Urothelium cell line (cell line): ENCODE results near the gene MIOX.
"Not testable (repeated sequence)": the region's sequence is repeated elsewhere in the genome, so short reads cannot be mapped to it uniquely, and the experiment has no call there.

ENCODE experiments used
- DNase-seq: peaks from one replicate; pipeline ENCODE4 v3.0.0; 2011; ENCODE audit warnings: low spot score, mixed read lengths
- FAIRE-seq: peaks from 2 replicates; lab custom pipeline; 2011; peaks lifted over from hg19 to GRCh38; lab: Jason Lieb, UNC

Gene MIOX

GRCh38 chr22:50527921-50528681 is 41.4 kb downstream of the MIOX start:
- FAIRE-seq = peak; percentile 59
- no peak for DNase-seq

GRCh38 chr22:50528682-50529415 is 42.2 kb downstream of the MIOX start:
- DNase-seq (no peak), FAIRE-seq (no peak)

GRCh38 chr22:50529416-50529896 is 42.8 kb downstream of the MIOX start:
- DNase-seq (no peak), FAIRE-seq (no peak)

- FAIRE-seq = no peak
- no peak for DNase-seq
These were observed 43.4 kb downstream of the MIOX start, which contains the start of gene TYMP for GRCh38 chr22:50529897-50530579. TYMP (minus strand) TSS chr22:50530012; CDS start chr22:50529709, 303 bp downstream.

GRCh38 chr22:50530580-50530876 is 43.9 kb downstream of the MIOX start:
- DNase-seq = no peak
- FAIRE-seq = no peak

GRCh38 chr22:50530877-50531545 is 44.4 kb downstream of the MIOX start:
- FAIRE-seq = no peak
- no peak for DNase-seq

- FAIRE-seq (no peak), DNase-seq (no peak)
These were observed 44.9 kb downstream of the MIOX start for GRCh38 chr22:50531546-50531961.

- no peak for FAIRE-seq
These were observed 45.5 kb downstream of the MIOX start for GRCh38 chr22:50531962-50532674.

GRCh38 chr22:50532824-50533796 is 46.5 kb downstream of the MIOX start:
- FAIRE-seq = no peak
- DNase-seq = no peak

More at GRCh38 chr22:50531962-50532674, 45.5 kb downstream of the MIOX start:
- DNase-seq = no peak

- not testable (repeated sequence) for FAIRE-seq, DNase-seq
These were observed 47.4 kb downstream of the MIOX start for GRCh38 chr22:50533856-50534711.

- FAIRE-seq = no peak
- no peak for DNase-seq
These were observed 48.5 kb downstream of the MIOX start for GRCh38 chr22:50535113-50535512.

GRCh38 chr22:50536226-50536625 is 49.6 kb downstream of the MIOX start:
- FAIRE-seq (no peak), DNase-seq (no peak)

GRCh38 chr22:50537765-50538164 is 51.1 kb downstream of the MIOX start:
- no peak for DNase-seq

More at GRCh38 chr22:50537765-50538164, 51.1 kb downstream of the MIOX start:
- FAIRE-seq = no peak
